Measurements from ENCODE around the gene CCDC83. TPM values are rescaled to one million over a fixed set of nuclear protein-coding genes. Genes with fewer than 3 reads are reported as not detected.

Gene CCDC83
- total and polyA plus RNA-seq, 9 of the 15 experiments (the other 6 are each of a cell fraction or from before 2014, with no cell fraction given), result not detected

GRCh38 chr11:85941380-85941973, 86.3 kb downstream of the CCDC83 start (continued):
- TF ChIP-seq, protein P1, sequence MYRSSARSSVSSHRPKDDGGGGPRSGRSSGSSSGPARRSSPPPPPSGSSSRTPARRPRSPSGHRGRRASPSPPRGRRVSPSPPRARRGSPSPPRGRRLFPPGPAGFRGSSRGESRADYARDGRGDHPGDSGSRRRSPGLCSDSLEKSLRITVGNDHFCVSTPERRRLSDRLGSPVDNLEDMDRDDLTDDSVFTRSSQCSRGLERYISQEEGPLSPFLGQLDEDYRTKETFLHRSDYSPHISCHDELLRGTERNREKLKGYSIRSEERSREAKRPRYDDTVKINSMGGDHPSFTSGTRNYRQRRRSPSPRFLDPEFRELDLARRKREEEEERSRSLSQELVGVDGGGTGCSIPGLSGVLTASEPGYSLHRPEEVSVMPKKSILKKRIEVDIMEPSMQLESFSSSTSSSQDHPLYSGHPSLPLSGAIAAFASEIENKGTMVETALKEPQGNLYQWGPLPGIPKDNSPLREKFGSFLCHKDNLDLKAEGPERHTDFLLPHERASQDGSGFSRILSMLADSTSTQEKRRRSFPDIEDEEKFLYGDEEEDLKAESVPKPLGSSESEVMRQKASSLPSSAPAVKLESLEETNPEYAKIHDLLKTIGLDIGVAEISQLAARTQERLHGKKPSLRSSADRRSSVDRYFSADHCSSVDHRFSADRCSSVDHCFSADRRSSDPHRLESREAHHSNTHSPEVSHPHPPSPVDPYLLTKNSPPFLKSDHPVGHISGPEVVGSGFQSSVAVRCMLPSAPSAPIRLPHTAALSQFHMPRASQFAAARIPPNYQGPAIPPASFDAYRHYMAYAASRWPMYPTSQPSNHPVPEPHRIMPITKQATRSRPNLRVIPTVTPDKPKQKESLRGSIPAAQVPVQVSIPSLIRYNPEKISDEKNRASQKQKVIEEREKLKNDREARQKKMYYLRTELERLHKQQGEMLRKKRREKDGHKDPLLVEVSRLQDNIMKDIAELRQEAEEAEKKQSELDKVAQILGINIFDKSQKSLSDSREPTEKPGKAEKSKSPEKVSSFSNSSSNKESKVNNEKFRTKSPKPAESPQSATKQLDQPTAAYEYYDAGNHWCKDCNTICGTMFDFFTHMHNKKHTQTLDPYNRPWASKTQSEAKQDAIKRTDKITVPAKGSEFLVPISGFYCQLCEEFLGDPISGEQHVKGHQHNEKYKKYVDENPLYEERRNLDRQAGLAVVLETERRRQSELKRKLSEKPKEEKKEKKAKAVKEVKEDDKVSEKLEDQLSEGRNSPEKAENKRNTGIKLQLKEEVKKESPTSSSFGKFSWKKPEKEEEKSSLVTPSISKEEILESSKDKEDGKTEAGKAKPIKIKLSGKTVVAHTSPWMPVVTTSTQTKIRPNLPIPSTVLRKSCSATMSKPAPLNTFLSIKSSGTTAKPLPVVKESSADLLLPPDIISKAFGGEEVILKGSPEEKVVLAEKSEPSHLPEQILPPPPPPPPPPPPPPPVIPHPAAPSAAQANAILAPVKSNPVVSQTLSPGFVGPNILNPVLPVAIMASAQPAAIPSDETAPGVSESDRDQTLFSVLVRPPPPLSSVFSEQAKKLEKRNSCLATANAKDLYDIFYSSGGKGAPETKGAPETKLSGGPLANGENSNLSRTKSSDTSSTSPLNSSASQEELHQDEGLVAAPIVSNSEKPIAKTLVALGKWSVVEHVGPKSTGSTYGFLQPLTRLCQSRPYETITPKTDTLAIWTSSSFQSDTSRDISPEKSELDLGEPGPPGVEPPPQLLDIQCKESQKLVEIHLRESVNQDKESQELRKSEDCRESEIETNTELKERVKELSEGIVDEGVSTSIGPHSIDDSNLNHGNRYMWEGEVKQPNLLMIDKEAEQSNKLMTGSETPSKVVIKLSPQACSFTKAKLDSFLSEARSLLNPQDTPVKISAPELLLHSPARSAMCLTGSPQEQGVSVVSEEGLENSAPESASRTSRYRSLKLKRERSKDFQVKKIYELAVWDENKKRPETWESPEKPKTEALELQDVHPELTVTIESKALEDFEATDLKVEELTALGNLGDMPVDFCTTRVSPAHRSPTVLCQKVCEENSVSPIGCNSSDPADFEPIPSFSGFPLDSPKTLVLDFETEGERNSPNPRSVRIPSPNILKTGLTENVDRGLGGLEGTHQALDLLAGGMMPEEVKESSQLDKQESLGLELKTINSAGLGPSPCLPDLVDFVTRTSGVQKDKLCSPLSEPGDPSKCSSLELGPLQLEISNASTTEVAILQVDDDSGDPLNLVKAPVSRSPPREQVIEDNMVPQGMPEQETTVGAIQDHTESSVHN (IDR thresholded peaks at IDR 0.05; ENCODE audit: borderline replicate concordance in 1 of 2, low read depth in 1 of 2), result no peak
- TF ChIP-seq DPF2 (IDR thresholded peaks at IDR 0.05) (no peak), MAFG (tag; conservative IDR thresholded peaks at IDR 0.05) (no peak), ZBTB49 (CRISPR knock-in tag; IDR thresholded peaks at IDR 0.05; ENCODE audit: borderline replicate concordance) (no peak), PHF21A (IDR thresholded peaks at IDR 0.05; ENCODE audit: borderline replicate concordance, low read depth) (no peak), NR2C2 (CRISPR knock-in tag; IDR thresholded peaks at IDR 0.05) (no peak), NR2C2 (tag; IDR thresholded peaks at IDR 0.05) (no peak), ZNF143 (CRISPR knock-in tag; IDR thresholded peaks at IDR 0.05) (no peak), ZNF518B (CRISPR knock-in tag; IDR thresholded peaks at IDR 0.05) (no peak), ESRRA (IDR thresholded peaks at IDR 0.05; ENCODE audit: borderline replicate concordance, low read depth) (no peak), ZFP1 (CRISPR knock-in tag; IDR thresholded peaks at IDR 0.05) (no peak), NELFE (IDR thresholded peaks at IDR 0.05; ENCODE audit: insufficient read depth, insufficient read length) (no peak), SMC3 (conservative IDR thresholded peaks at IDR 0.05; ENCODE audit: insufficient read depth, low read depth, low read length) (peak; percentile 82)

Data from K562 (cell line).